GM10248 (cell line): ENCODE results near the gene PIGP.

Experiments used
- CTCF ChIA-PET: fragments of 300-600 bp; sonication (Branson Sonifier 250); formaldehyde crosslinking; extraction: SDS; loops from one replicate; lab custom pipeline; 2021; ENCODE audit warnings: antibody characterized with exemption; lab: Yijun Ruan, JAX
- POLR2A ChIA-PET: fragments of 350-650 bp; sonication (Branson Sonifier 250); formaldehyde crosslinking; extraction: SDS; loops from one replicate; lab custom pipeline; 2020; ENCODE audit warnings: antibody characterized with exemption; lab: Yijun Ruan, JAX
- DNase-seq: peaks from one replicate; pipeline ENCODE4 v3.0.0; 2012; ENCODE audit errors: extremely low spot score
- CTCF ChIP-seq: IDR thresholded peaks from 2 replicates; pipeline ENCODE4 v1.5.1; 2012; ENCODE audit warnings: mild to moderate bottlenecking, low read depth; ENCODE audit errors: extremely low read depth, missing control alignments, control extremely low read depth

Gene PIGP

GRCh38 chr21:37076087-37076850 lies 3.4 kb upstream of the PIGP start:
- ChIA-PET POLR2A (no interaction called here), CTCF (interaction anchor here (1.2 to 1.3 kb wide), 2 partner anchors 12 to 30 kb away, joined by 3 to 4 read pairs; no protein-coding TSS in a partner anchor)
- TF ChIP-seq CTCF = no peak
- DNase-seq = no peak

GRCh38 chr21:37075214-37075770 lies 2.4 kb upstream of the PIGP start:
- no peak for DNase-seq
- no peak for TF ChIP-seq CTCF
- ChIA-PET POLR2A (no interaction called here), CTCF (interaction anchor here (1.3 kb wide), 1 partner anchor 31 kb away, joined by 3 read pairs; no protein-coding TSS in a partner anchor)

- ChIA-PET CTCF (no interaction called here), POLR2A (no interaction called here)
- DNase-seq = no peak
- no peak for TF ChIP-seq CTCF
Measured at GRCh38 chr21:37074546-37074945, 1.7 kb upstream of the PIGP start.

GRCh38 chr21:37074197-37074510 lies 1.3 kb upstream of the PIGP start:
- CTCF ChIA-PET = no interaction called here
- POLR2A ChIA-PET = no interaction called here
- no peak for DNase-seq

GRCh38 chr21:37073417-37074196 lies 736 bp upstream of the PIGP start:
- DNase-seq = peak; percentile 47

More at GRCh38 chr21:37074197-37074510, 1.3 kb upstream of the PIGP start:
- no peak for TF ChIP-seq CTCF

More at GRCh38 chr21:37073417-37074196, 736 bp upstream of the PIGP start:
- peak; percentile 39 for TF ChIP-seq CTCF
- POLR2A ChIA-PET = no interaction called here
- CTCF ChIA-PET = no interaction called here
